Right lobe of liver (tissue), 4 donors: ENCODE results near the gene TMEM213.

Experiments used
- CTCF ChIP-seq, 4 donors: fragments of 200-600 bp in 3 of 4; fragments of 450-650 bp in 1 of 4; IDR thresholded peaks; one replicate each; pipeline versions ENCODE4 v1.5.1 to v1.8.0; 2016 to 2022; ENCODE audit warnings: antibody characterized with exemption in 4 of 4, mild to moderate bottlenecking in 2 of 4
- POLR2A ChIP-seq: fragments of 450-650 bp; IDR thresholded peaks from one replicate; pipeline ENCODE4 v1.6.1; 2017; ENCODE audit warnings: antibody characterized with exemption, mild to moderate bottlenecking
- donor health status: DM: no; HTN: no; CAD: no.
- donor health status: DM: no; HTN: no; CAD: no.
- donor health status: DM: no; HTN: yes; CAD: no.

DNA sequence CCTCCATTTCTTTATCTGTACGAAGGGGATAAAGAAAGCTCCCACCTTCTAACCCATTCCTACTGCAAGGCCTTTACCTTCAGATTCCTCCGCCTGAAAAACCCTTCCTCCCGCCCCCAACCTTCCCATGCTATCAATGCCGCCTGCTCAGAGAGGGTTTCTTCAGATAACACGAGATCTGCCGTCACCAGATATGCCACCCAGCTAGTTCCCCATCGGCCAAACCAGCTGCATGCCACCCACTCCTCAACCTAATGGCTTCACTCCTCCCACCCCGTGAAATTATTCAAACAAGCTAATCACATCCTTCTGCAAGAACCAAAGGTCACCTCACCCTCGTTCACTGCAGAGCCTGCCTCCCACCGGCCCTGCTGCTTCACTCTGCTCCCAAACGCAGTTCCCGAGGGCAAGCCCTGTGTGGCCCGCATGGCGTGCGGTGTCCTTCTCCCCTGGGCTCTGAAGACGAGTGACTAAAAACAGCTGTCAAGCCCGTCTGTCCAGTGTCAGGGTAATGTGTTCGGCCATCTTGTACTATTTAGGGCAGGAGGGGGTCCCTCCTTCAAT, 46.8 kb upstream of the TMEM213 start:
- no peak for TF ChIP-seq POLR2A
- no peak for TF ChIP-seq CTCF (IDR thresholded peaks at IDR 0.05)
